ENCODE measurements around the gene TAF3.

The TAF3 gene

GRCh38 chr10:8049045-8049864, 230.9 kb downstream of the TAF3 start:
- no peak for DNase-seq

- DNase-seq: no peak
These were observed 231.7 kb downstream of the TAF3 start for GRCh38 chr10:8049865-8050555.

GRCh38 chr10:8050556-8051108, 232.3 kb downstream of the TAF3 start:
- no peak for DNase-seq

GRCh38 chr10:8051109-8051821, 233.0 kb downstream of the TAF3 start:
- no peak for DNase-seq

- no peak for DNase-seq
These were observed 233.5 kb downstream of the TAF3 start for GRCh38 chr10:8051851-8052257.

GRCh38 chr10:8052341-8052955, 234.1 kb downstream of the TAF3 start:
- DNase-seq: no peak

- DNase-seq: no peak
These were observed 234.7 kb downstream of the TAF3 start for GRCh38 chr10:8052956-8053445.

GRCh38 chr10:8053446-8054243, 235.3 kb downstream of the TAF3 start:
- DNase-seq: no peak

GRCh38 chr10:8054244-8054493, 235.9 kb downstream of the TAF3 start:
- DNase-seq: no peak

GRCh38 chr10:8054494-8055407, 236.4 kb downstream of the TAF3 start, which contains the start of gene GATA3:
Gene GATA3 (plus strand): TSS chr10:8054688. CDS start chr10:8055656, 968 bp downstream.
- DNase-seq: no peak

GRCh38 chr10:8055420-8056349, 237.4 kb downstream of the TAF3 start:
- no peak for DNase-seq

GRCh38 chr10:8056378-8056777, 238.1 kb downstream of the TAF3 start:
- no peak for DNase-seq

- DNase-seq: no peak
These were observed 238.6 kb downstream of the TAF3 start for GRCh38 chr10:8056871-8057331.

GRCh38 chr10:8057636-8058273, 239.4 kb downstream of the TAF3 start:
- no peak for DNase-seq

- no peak for DNase-seq
These were observed 240.2 kb downstream of the TAF3 start for GRCh38 chr10:8058274-8059111.

GRCh38 chr10:8059191-8059936, 241.1 kb downstream of the TAF3 start:
- no peak for DNase-seq

- no peak for DNase-seq
These were observed 241.9 kb downstream of the TAF3 start for GRCh38 chr10:8060010-8060703.

Data from NCI-H2107 (cell line).